PC-9 (cell line): ENCODE measurements around the gene MAML3.

Source experiments
- EZH2 ChIP-seq: fragments of 200-600 bp; sonication (generic); IDR thresholded peaks from 2 replicates; pipeline ENCODE4 v1.8.0; 2017; ENCODE audit warnings: antibody characterized with exemption, low read depth
- TF ChIP-seq, protein P1 (sequence below): fragments of 200-600 bp; sonication (generic); conservative IDR thresholded peaks from 2 replicates; pipeline ENCODE4 v1.6.1; 2017; ENCODE audit warnings: mixed run types, antibody characterized with exemption, mild to moderate bottlenecking, moderate library complexity

- TF ChIP-seq, protein P1, sequence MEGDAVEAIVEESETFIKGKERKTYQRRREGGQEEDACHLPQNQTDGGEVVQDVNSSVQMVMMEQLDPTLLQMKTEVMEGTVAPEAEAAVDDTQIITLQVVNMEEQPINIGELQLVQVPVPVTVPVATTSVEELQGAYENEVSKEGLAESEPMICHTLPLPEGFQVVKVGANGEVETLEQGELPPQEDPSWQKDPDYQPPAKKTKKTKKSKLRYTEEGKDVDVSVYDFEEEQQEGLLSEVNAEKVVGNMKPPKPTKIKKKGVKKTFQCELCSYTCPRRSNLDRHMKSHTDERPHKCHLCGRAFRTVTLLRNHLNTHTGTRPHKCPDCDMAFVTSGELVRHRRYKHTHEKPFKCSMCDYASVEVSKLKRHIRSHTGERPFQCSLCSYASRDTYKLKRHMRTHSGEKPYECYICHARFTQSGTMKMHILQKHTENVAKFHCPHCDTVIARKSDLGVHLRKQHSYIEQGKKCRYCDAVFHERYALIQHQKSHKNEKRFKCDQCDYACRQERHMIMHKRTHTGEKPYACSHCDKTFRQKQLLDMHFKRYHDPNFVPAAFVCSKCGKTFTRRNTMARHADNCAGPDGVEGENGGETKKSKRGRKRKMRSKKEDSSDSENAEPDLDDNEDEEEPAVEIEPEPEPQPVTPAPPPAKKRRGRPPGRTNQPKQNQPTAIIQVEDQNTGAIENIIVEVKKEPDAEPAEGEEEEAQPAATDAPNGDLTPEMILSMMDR = no peak
- TF ChIP-seq EZH2 = no peak
Measured at GRCh38 chr4:139743027-139743426, 411.0 kb downstream of the MAML3 start.
